Activated T-helper 9 cell treated with anti-CD3 and anti-CD28 coated beads, Interleukin-2, amount 50 U/mL, for 16 hours (primary cell): ENCODE measurements around the gene ZNF385B.
"Not testable (repeated sequence)": the region's sequence is repeated elsewhere in the genome, so short reads cannot be mapped to it uniquely, and the experiment has no call there.

Source experiments
- DNase-seq: peaks from one replicate; pipeline ENCODE4 v3.0.0-alpha.2; 2020; ENCODE audit warnings: low read depth

ZNF385B gene

GRCh38 chr2:179629776-179630175 lies 231.6 kb downstream of the ZNF385B start:
- not testable (repeated sequence) for DNase-seq

GRCh38 chr2:179626261-179626660 lies 235.2 kb downstream of the ZNF385B start:
- no peak for DNase-seq

- DNase-seq = no peak
Observed at GRCh38 chr2:179622635-179623300, 238.6 kb downstream of the ZNF385B start.

- no peak for DNase-seq
Observed at GRCh38 chr2:179622112-179622511, 239.3 kb downstream of the ZNF385B start.

GRCh38 chr2:179619947-179620467 lies 241.4 kb downstream of the ZNF385B start:
- no peak for DNase-seq

GRCh38 chr2:179614121-179614520 lies 247.3 kb downstream of the ZNF385B start:
- DNase-seq = no peak

- DNase-seq = no peak
Observed at GRCh38 chr2:179613701-179614100, 247.7 kb downstream of the ZNF385B start.

GRCh38 chr2:179613299-179613651 lies 248.1 kb downstream of the ZNF385B start:
- no peak for DNase-seq

- DNase-seq = no peak
Observed at GRCh38 chr2:179612591-179613298, 248.7 kb downstream of the ZNF385B start.

- no peak for DNase-seq
Observed at GRCh38 chr2:179612108-179612507, 249.3 kb downstream of the ZNF385B start.

GRCh38 chr2:179606141-179606540 lies 255.3 kb downstream of the ZNF385B start:
- DNase-seq = no peak

GRCh38 chr2:179605341-179605740 lies 256.1 kb downstream of the ZNF385B start:
- no peak for DNase-seq

- DNase-seq = no peak
Observed at GRCh38 chr2:179604598-179604997, 256.8 kb downstream of the ZNF385B start.

- no peak for DNase-seq
Observed at GRCh38 chr2:179602452-179602851, 259.0 kb downstream of the ZNF385B start.

- no peak for DNase-seq
Observed at GRCh38 chr2:179596018-179596417, 265.4 kb downstream of the ZNF385B start.

- DNase-seq = no peak
Observed at GRCh38 chr2:179595284-179595683, 266.1 kb downstream of the ZNF385B start.

- DNase-seq = no peak
Observed at GRCh38 chr2:179594268-179595112, 266.9 kb downstream of the ZNF385B start.

GRCh38 chr2:179593323-179593722 lies 268.1 kb downstream of the ZNF385B start:
- DNase-seq = no peak

- DNase-seq = no peak
Observed at GRCh38 chr2:179592167-179592936, 269.1 kb downstream of the ZNF385B start.

GRCh38 chr2:179591690-179592089 lies 269.7 kb downstream of the ZNF385B start:
- DNase-seq = no peak

- no peak for DNase-seq
Observed at GRCh38 chr2:179588486-179589145, 272.8 kb downstream of the ZNF385B start.
